HG03457 (cell line): ENCODE measurements around the gene GMNC.
"Not testable (repeated sequence)": the region's sequence is repeated elsewhere in the genome, so short reads cannot be mapped to it uniquely, and the experiment has no call there.

Source experiments
- ATAC-seq: cut with Tn5 transposase; IDR thresholded peaks from one replicate; pipeline ENCODE4 v1.9.1; 2021; ENCODE audit warnings: moderate number of reproducible peaks; ENCODE audit not compliant: unreplicated experiment

Gene GMNC, protein sequence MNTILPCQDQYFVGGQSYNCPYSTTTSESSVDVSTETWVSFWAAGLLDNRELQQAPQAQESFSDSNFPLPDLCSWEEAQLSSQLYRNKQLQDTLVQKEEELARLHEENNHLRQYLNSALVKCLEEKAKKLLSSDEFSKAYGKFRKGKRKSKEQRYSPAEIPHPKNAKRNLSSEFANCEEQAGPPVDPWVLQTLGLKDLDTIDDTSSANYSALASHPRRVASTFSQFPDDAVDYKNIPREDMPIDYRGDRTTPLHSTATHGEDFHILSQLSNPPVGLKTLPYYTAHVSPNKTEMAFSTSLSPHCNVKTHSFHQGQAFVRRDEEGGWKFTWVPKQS

DNA sequence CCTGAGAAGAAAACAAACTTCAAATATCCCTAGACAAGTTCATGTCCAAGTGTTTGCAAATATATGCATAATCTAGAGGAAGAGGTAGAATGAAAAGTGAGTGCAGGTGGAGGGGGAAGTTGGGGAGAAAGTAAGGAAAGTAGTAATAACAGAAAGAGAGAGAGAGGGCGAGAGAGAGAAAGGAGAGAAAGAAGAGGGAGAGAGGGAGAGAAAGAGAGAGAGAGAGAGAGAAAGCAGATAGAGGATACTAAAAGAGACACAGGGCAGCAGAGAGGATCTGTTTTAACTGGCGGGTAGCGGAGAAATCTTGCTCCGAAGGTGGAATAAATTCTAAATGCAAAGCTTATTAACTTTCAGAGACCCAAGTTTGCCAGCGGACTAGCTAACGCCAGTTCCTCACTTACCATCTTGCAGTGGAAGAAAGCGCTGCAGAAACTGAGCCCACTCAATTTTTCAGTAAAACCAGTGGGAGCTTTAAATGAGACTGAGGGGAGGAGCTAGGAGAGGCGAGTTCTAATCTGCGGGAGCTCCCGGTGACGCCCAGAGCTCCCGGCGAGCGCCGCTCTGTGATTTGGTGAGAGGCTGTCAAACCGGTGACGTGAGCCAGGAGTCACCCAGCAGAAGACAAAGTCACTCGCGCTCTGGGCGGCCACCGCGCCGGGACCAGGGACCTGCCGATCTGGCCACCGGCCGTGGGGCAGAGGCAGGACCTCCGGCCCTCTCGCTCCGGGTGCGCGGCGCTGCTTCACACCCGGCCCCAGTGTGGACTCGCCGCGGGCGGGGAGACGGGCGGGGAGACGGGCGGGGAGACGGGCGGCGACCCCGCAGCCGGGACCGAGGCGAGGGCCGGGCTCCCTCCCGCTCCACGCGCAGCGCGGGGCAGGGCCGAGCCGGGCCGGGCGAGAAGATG lies at the start of gene GMNC:
Gene GMNC, minus strand, starts transcription at position 486 of the 910 bp plus-strand sequence. Its CDS starts 79 bp downstream, at position 407.
- ATAC-seq: peak; percentile 77

DNA sequence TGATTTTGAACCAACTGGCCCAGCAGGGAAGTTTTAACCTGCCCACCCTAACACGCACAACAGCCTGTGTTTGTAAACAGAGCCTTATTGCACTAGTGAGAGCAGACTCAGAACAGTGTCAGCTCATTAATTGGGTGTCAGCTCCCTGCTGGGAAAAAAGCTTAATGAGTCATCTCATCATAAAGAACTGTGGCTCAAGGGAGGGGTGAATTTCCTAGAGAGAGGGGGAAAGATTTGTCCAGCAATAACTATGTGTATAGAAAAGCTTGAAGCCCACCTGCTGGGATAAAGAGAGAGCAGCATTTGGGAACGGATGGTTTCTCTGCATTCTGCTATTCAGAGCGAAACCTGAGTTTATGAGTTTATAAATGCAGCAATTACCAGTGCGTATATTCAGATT lies 48.9 kb upstream of the GMNC start:
- ATAC-seq: no peak

DNA sequence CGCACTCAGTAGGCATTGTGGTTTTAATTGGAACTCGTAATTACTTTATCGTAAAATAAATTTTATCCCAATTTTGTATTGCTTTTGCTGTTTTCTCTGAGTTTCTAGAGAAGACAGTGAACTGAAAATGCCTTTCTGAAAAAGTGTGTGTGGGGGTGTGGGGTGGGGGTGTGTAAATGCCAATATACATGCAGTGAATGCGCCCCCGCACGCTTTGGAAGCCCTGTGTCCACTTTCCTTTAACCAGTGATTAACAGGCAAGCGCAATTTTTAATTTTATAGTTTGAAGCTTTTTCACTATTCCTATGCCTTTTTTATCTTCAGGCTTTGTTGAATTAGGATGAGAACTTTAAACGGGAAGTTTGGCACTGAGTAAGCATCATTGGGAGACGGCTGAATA lies 47.4 kb upstream of the GMNC start:
- no peak for ATAC-seq

DNA sequence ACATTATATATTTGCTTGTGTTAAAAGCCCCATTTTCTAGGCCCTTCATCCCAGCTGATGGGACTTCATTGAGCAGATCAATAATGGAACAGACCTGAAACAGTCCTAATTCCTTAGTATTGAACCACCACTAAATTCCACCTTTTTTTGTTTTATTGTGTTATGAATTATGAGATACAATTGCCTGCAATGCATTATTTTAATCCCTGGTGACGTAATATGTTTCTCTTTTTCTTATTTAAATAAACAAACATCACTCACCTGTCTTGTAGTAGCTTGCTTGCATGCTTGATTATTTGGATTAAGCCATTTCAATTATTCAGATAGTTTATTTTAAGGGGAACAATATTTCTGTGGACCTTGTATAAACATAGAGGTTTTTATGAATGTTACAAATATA lies 40.7 kb upstream of the GMNC start:
- ATAC-seq: no peak

- ATAC-seq: no peak
These were observed 39.8 kb upstream of the GMNC start for GRCh38 chr3:190902292-190902691.

DNA sequence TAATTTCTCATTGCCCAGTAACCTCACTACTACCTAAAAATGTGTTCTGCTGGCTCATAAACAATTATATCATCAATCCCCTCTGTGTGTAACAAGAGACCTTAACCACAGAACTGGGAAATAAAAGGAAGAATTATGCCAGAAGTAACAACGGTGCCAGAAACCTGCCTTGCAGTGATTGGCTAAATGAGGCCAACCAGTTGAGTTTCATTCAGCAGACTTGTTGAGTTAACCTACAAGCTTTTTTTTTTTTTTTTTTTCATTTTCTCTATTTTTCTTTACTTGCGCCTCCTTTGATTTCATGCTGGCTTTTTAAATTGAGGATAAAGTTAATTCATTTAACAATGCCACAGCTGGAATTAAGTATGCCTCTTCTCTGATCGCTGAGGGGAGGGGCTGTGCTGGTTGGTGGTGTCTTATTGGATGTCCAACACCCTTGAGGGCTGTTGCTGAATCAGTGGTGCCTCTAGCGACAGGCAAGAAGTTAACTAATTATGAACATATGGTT lies 30.0 kb upstream of the GMNC start:
- no peak for ATAC-seq

GRCh38 chr3:190886945-190887344 lies 24.5 kb upstream of the GMNC start:
- peak; percentile 90 for ATAC-seq

DNA sequence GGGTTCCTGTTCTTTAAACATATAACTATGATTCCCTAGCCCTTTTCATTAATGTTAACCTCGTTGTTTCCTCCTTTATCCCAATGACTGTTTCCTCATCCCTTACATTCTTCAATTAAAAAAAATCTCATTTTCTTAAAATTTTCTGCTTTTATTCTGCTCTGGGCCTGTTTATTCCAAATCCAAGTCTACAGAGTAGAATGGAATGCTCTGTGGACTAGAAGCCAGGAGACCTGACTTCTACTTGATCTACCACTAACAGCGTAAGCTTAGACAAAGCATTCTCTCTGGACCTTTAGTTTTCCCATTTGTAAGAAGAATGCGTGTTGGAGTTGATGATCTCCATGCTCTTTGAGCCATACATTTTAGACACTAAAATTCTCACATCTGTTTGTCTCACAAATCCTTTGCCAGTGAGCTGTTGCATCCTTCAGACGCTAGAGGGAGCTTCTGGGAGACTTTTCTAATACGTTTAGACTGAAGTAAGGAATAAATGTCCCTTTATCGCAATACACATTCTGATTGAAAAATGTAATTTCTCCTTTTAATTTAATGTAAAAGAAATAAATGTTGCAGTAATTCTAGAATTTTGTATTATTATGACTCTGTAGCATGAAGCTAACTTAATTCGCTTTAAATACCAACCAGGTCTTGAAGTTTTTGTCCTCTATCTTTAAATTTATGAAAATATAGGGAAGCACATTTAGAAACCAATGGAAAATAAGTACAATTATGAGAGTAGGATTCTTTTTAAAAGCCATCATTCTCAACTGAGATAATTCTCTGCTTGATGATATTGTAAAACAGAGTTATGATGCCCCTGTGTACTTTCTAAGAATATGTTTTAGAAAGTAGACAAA lies 21.7 kb upstream of the GMNC start:
- no peak for ATAC-seq

DNA sequence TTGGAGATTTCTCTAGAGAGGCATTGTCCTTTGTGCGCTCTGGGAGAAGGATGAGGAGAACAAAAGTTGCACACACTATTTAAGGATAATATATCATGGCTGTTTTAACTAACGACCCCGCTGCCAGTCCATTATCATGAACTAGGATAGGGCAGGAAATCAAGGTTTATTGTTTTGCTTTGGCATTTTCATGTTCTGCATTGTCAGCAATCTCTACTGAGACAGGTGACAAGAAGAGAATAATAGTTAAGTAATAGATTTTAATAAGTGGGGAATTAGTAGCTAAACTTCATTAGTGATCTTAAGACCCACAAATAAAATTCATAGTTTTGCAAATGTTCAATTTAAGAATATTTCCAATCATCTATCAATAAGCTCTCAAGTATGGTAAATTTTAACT lies 20.6 kb upstream of the GMNC start:
- ATAC-seq: no peak

- ATAC-seq: no peak
These were observed 15.4 kb upstream of the GMNC start for GRCh38 chr3:190877925-190878324.

- not testable (repeated sequence) for ATAC-seq
These were observed 13.9 kb upstream of the GMNC start for GRCh38 chr3:190876433-190876832.

- not testable (repeated sequence) for ATAC-seq
These were observed 12.6 kb upstream of the GMNC start for GRCh38 chr3:190875061-190875460.

- ATAC-seq: no peak
These were observed 7.6 kb upstream of the GMNC start for GRCh38 chr3:190870127-190870526.

DNA sequence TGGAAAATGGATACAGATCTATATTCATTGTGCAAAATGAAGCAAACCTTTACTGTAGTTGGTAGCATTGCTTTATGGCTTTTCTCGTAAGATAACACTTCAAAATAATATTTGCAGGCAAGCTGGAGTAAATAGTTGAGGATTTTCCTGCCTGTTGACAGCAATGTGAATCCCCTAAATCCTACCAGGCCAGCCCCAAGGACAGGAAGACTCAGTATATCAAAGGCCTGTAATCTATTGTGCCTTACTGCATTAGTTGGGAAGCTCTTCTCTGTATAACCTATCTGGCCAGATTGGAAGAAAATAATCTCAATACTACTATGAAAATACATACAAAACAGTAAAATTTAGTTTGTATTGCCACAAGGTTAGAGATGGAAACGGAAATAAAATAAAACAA lies 4.6 kb upstream of the GMNC start:
- no peak for ATAC-seq

DNA sequence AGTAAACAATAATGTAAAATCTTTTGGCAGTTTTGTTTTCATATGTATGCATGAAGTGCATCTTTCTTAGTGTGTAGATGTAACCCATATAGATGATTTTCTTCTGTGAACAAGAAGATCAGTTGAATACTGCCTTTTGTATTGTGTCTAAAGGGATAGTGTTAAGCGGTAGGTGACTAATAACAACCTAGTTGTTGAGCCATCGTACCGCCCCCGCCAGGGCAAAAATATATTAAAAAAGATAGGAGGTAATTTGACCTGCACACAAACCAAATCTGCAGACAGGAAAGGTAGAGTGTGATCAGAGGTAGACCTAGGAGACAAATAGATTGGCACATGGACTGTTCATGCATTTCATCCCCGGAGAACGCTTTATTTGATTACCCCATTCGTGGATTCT lies 3.3 kb upstream of the GMNC start:
- ATAC-seq: no peak

DNA sequence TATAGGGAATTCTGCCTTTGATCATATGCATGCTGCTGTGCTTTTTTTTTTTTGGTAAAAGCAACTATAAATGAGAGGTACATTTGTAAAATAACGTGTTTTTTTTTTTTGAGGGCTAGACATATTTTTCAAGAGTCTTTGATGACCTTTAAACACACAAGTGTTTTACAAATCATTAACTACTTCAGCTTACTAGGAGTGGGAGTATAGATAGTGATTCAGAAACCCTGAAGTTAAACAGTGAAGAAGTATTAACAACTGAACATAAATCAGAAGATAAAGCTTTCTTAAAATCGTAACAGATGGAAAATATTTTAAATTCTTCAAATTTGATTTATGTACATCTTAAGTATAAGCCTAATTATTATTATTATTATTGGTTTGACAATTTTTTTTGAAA lies 2.9 kb upstream of the GMNC start:
- ATAC-seq: no peak

- no peak for ATAC-seq
These were observed 1.5 kb upstream of the GMNC start for GRCh38 chr3:190864002-190864401.

GRCh38 chr3:190863119-190863465 lies 598 bp upstream of the GMNC start:
- no peak for ATAC-seq

GRCh38 chr3:190860521-190860920 lies 2.0 kb downstream of the GMNC start:
- no peak for ATAC-seq

- ATAC-seq: no peak
These were observed 7.3 kb downstream of the GMNC start for GRCh38 chr3:190855151-190855550.

GRCh38 chr3:190854062-190854461 lies 8.4 kb downstream of the GMNC start:
- ATAC-seq: no peak
